ENCODE measurements around the gene GRB10. TPM values are rescaled to one million over a fixed set of nuclear protein-coding genes. Genes with fewer than 3 reads are reported as not detected.

Gene GRB10
- polyA plus RNA-seq, 1 donor from 2014 or later: 78.4 TPM

DNA sequence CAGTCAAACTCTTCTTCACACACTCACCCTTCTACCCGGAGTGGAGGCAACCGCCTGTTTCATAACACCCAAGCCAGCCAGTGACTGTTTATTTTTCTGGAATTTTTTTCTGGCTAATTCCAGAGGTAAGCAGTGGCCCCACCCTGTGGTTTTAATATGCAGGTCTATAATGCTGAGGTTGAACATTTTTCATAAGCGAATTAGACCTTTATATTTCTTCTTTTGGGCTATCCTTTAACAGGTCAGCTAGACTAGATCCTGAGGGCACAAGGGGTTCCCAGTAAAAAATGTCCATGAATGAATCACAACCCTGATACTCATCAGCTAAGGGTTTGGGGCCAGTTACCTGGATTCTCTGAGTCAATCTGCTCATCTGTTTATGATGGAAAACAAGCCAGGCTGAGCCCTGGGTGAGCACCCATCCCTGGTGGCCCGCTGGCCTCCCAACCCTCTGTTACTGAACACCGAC lies 76.2 kb downstream of the GRB10 start:
- Histone ChIP-seq H3K36me3 (ENCODE audit: insufficient read depth, low read length) (no peaks in the 10 kb centered on the region), H3K9me3 (ENCODE audit: low read length) (no peaks in the 10 kb centered on the region), H4K20me1 (ENCODE audit: insufficient read depth) (no peaks in the 10 kb centered on the region), H3K9ac (ENCODE audit: low read length) (no peak overlapping the region), H3K4me2 (ENCODE audit: low read length) (no peak overlapping the region), H3F3A (ENCODE audit: insufficient read depth, low read length, poor library complexity, severe bottlenecking) (no peaks in the 10 kb centered on the region), H3K27me3 (ENCODE audit: insufficient read depth, low read depth, low read length) (no peaks in the 10 kb centered on the region), H2AFZ (ENCODE audit: low read depth, low read length) (no peak overlapping the region), H3K27ac (ENCODE audit: low read length) (no peak overlapping the region), H3K79me2 (replicated peaks; ENCODE audit: insufficient read depth, low read length) (peaks cover 16% of the 10 kb centered on the region), H3K4me3 (ENCODE audit: low read length) (no peak overlapping the region), H3K9me2 (ENCODE audit: insufficient read depth, low read length) (no peaks in the 10 kb centered on the region)
- TF ChIP-seq POLR2AphosphoS5 (IDR thresholded peaks at IDR 0.05) (no peak), EP300 (conservative IDR thresholded peaks at IDR 0.05; ENCODE audit: poor library complexity, severe bottlenecking) (no peak), RAD21 (conservative IDR thresholded peaks at IDR 0.05) (no peak), MXI1 (conservative IDR thresholded peaks at IDR 0.05; ENCODE audit: poor library complexity, severe bottlenecking) (no peak), SMC3 (conservative IDR thresholded peaks at IDR 0.05; ENCODE audit: poor library complexity) (no peak), EZH2 (IDR thresholded peaks at IDR 0.05; ENCODE audit: borderline replicate concordance, insufficient read depth, low read length, poor library complexity, severe bottlenecking) (no peak), TAF1 (IDR thresholded peaks at IDR 0.05; ENCODE audit: low read depth) (no peak)
- TF ChIP-seq, protein P1, sequence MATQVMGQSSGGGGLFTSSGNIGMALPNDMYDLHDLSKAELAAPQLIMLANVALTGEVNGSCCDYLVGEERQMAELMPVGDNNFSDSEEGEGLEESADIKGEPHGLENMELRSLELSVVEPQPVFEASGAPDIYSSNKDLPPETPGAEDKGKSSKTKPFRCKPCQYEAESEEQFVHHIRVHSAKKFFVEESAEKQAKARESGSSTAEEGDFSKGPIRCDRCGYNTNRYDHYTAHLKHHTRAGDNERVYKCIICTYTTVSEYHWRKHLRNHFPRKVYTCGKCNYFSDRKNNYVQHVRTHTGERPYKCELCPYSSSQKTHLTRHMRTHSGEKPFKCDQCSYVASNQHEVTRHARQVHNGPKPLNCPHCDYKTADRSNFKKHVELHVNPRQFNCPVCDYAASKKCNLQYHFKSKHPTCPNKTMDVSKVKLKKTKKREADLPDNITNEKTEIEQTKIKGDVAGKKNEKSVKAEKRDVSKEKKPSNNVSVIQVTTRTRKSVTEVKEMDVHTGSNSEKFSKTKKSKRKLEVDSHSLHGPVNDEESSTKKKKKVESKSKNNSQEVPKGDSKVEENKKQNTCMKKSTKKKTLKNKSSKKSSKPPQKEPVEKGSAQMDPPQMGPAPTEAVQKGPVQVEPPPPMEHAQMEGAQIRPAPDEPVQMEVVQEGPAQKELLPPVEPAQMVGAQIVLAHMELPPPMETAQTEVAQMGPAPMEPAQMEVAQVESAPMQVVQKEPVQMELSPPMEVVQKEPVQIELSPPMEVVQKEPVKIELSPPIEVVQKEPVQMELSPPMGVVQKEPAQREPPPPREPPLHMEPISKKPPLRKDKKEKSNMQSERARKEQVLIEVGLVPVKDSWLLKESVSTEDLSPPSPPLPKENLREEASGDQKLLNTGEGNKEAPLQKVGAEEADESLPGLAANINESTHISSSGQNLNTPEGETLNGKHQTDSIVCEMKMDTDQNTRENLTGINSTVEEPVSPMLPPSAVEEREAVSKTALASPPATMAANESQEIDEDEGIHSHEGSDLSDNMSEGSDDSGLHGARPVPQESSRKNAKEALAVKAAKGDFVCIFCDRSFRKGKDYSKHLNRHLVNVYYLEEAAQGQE (IDR thresholded peaks at IDR 0.05; ENCODE audit: borderline replicate concordance): no peak
- TF ChIP-seq, protein P2, sequence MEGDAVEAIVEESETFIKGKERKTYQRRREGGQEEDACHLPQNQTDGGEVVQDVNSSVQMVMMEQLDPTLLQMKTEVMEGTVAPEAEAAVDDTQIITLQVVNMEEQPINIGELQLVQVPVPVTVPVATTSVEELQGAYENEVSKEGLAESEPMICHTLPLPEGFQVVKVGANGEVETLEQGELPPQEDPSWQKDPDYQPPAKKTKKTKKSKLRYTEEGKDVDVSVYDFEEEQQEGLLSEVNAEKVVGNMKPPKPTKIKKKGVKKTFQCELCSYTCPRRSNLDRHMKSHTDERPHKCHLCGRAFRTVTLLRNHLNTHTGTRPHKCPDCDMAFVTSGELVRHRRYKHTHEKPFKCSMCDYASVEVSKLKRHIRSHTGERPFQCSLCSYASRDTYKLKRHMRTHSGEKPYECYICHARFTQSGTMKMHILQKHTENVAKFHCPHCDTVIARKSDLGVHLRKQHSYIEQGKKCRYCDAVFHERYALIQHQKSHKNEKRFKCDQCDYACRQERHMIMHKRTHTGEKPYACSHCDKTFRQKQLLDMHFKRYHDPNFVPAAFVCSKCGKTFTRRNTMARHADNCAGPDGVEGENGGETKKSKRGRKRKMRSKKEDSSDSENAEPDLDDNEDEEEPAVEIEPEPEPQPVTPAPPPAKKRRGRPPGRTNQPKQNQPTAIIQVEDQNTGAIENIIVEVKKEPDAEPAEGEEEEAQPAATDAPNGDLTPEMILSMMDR (IDR thresholded peaks at IDR 0.05; ENCODE audit: poor library complexity, severe bottlenecking): no peak

GRCh38 chr7:50704844-50705243 lies 77.9 kb downstream of the GRB10 start:
- H3K4me3 ChIP-seq (ENCODE audit: low read length): no peak overlapping the region
- no peak overlapping the region for H2AFZ ChIP-seq (ENCODE audit: low read depth, low read length)
- no peaks in the 10 kb centered on the region for H3K36me3 ChIP-seq (ENCODE audit: insufficient read depth, low read length)
- H3K9ac ChIP-seq (ENCODE audit: low read length): no peak overlapping the region
- no peaks in the 10 kb centered on the region for H3K9me3 ChIP-seq (ENCODE audit: low read length)
- no peak overlapping the region for H3K27ac ChIP-seq (ENCODE audit: low read length)
- H3K4me2 ChIP-seq (ENCODE audit: low read length): no peak overlapping the region
- H3K27me3 ChIP-seq (ENCODE audit: insufficient read depth, low read depth, low read length): no peaks in the 10 kb centered on the region
- no peak for TF ChIP-seq POLR2AphosphoS5 (IDR thresholded peaks at IDR 0.05)
- TF ChIP-seq MXI1 (conservative IDR thresholded peaks at IDR 0.05; ENCODE audit: poor library complexity, severe bottlenecking): no peak
- no peak for TF ChIP-seq EP300 (conservative IDR thresholded peaks at IDR 0.05; ENCODE audit: poor library complexity, severe bottlenecking)
- no peak for TF ChIP-seq RAD21 (conservative IDR thresholded peaks at IDR 0.05)
- TF ChIP-seq, protein P1 (IDR thresholded peaks at IDR 0.05; ENCODE audit: borderline replicate concordance): no peak
- no peak for TF ChIP-seq TAF1 (IDR thresholded peaks at IDR 0.05; ENCODE audit: low read depth)
- TF ChIP-seq EZH2 (IDR thresholded peaks at IDR 0.05; ENCODE audit: borderline replicate concordance, insufficient read depth, low read length, poor library complexity, severe bottlenecking): no peak
- no peak for TF ChIP-seq SMC3 (conservative IDR thresholded peaks at IDR 0.05; ENCODE audit: poor library complexity)
- TF ChIP-seq, protein P2 (IDR thresholded peaks at IDR 0.05; ENCODE audit: poor library complexity, severe bottlenecking): no peak
- H3K9me2 ChIP-seq (ENCODE audit: insufficient read depth, low read length): no peaks in the 10 kb centered on the region
- no peaks in the 10 kb centered on the region for H4K20me1 ChIP-seq (ENCODE audit: insufficient read depth)
- H3F3A ChIP-seq (ENCODE audit: insufficient read depth, low read length, poor library complexity, severe bottlenecking): no peaks in the 10 kb centered on the region
- peaks cover 11% of the 10 kb centered on the region for H3K79me2 ChIP-seq (replicated peaks; ENCODE audit: insufficient read depth, low read length)
